RWPE2 (cell line): ENCODE measurements around the gene IER5.

Source experiments
- ATAC-seq: fragments of 200-7000 bp; cut with Tn5 transposase; 3 replicates; pipeline ENCODE4 v1.9.1; 2021; ENCODE audit warnings: low read depth
- DNase-seq: peaks from one replicate; pipeline ENCODE4 v3.0.0-alpha.2; 2020; ENCODE audit warnings: low spot score
- H3K27ac ChIP-seq: fragments of 450-650 bp; 2 replicates; pipeline ENCODE4 v1.5.1; 2017; ENCODE audit warnings: mild to moderate bottlenecking; ENCODE audit not compliant: poor library complexity, severe bottlenecking
- H3K27me3 ChIP-seq: fragments of 250-450 bp; sonication (Bioruptor Pico); 2 replicates; pipeline ENCODE4 v1.5.1; 2021; ENCODE audit warnings: mild to moderate bottlenecking, moderate library complexity; ENCODE audit not compliant: insufficient read depth, poor library complexity, severe bottlenecking
- H3K36me3 ChIP-seq: fragments of 250-450 bp; sonication (Bioruptor Pico); 2 replicates; pipeline ENCODE4 v1.5.1; 2020; ENCODE audit warnings: low read depth, mild to moderate bottlenecking, moderate library complexity
- H3K4me1 ChIP-seq: fragments of 250-450 bp; sonication (Bioruptor Pico); 2 replicates; pipeline ENCODE4 v1.5.1; 2021; ENCODE audit warnings: mild to moderate bottlenecking, moderate library complexity; ENCODE audit not compliant: insufficient read depth, poor library complexity, severe bottlenecking
- H3K4me3 ChIP-seq: fragments of 250-450 bp; sonication (Bioruptor Pico); 2 replicates; pipeline ENCODE4 v1.5.1; 2021; ENCODE audit warnings: mild to moderate bottlenecking, moderate library complexity; ENCODE audit not compliant: severe bottlenecking
- H3K9me3 ChIP-seq: fragments of 250-450 bp; sonication (Bioruptor Pico); 2 replicates; pipeline ENCODE4 v1.5.1; 2021; ENCODE audit warnings: mild to moderate bottlenecking, moderate library complexity; ENCODE audit not compliant: severe bottlenecking
- CTCF ChIP-seq: fragments of 450-650 bp; IDR thresholded peaks from one replicate; pipeline ENCODE4 v1.5.1; 2017; ENCODE audit warnings: mild to moderate bottlenecking, moderate library complexity; ENCODE audit not compliant: poor library complexity, severe bottlenecking

Gene IER5

DNA sequence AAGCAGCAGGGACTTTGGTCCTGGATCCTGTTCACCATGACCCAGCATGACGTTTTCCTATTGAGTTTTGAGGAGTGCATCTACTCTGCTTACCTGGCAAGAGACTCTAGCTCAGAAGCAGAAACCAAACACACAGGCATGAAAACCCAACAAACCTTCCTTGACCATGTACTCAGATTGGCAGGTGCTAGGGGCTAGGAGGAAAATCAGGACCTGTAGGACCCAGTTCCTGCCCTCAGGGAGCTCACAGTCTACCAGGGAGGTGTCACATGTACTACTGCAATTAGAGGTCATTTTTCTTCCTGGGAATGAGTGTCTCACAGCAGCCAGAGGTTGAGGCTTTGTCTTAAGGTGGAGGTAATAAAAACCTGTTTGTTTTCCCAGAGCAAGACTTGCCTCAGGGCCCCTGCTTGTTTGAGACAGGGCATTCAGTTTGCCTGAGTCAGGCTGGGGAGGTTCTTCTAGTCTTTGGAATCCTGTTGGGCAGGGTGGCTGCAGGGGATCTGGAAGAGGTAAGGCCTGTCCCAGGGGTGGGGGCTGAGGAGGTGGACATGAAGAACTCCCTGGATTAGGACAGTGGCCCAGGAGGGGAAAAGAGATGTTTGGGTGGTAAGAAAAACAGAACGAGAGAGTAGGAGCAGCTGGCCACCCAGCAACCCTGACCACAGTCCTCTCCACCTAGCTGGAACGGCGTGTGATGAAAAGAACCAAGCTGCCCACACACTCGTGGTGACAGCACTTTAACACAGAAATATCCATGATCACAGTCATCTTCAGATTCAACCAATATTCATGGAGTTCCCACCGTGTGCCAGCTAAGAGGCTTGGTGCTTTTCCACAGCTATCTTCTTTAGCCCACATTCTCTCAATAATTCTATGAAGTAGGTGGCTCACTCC, 30.8 kb downstream of the IER5 start:
- no peaks in the 10 kb centered on the region for H3K27me3 ChIP-seq
- no peak for TF ChIP-seq CTCF
- ATAC-seq (peak; percentile 86), DNase-seq (peak; percentile 97)
- no peaks in the 10 kb centered on the region for H3K36me3 ChIP-seq
- H3K4me1 ChIP-seq = peaks cover 34% of the 10 kb centered on the region
- H3K9me3 ChIP-seq = no peaks in the 10 kb centered on the region
- H3K27ac ChIP-seq = peak overlapping the region; percentile 91
- H3K4me3 ChIP-seq = no peak overlapping the region

GRCh38 chr1:181120924-181121323, 32.4 kb downstream of the IER5 start:
- Histone ChIP-seq H3K36me3 (no peaks in the 10 kb centered on the region), H3K9me3 (no peaks in the 10 kb centered on the region), H3K27me3 (no peaks in the 10 kb centered on the region), H3K4me3 (no peak overlapping the region), H3K4me1 (peaks cover 34% of the 10 kb centered on the region), H3K27ac (no peak overlapping the region)
- TF ChIP-seq CTCF = no peak
- ATAC-seq (no peak), DNase-seq (no peak)

DNA sequence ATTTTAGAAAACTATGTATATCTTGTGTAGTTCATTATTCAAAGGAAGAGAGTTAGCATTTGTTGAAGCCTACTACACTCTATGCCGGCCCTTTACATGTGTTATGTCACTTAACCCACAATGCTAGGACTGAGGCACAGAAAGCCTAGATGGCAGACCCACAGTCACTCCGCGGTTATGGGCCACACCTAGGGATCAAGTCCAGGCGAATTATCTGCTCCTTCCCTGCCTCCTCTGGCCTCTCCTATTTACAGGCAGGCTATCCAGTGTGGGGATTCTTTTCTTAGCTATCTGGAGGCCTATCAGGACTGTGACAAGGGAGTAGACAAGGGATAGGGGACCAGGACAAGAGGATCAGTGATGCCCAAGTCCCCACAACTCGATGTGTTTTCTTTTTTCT, 33.0 kb downstream of the IER5 start:
- Histone ChIP-seq H3K4me1 (peaks cover 37% of the 10 kb centered on the region), H3K36me3 (no peaks in the 10 kb centered on the region), H3K27me3 (no peaks in the 10 kb centered on the region), H3K27ac (no peak overlapping the region), H3K9me3 (no peaks in the 10 kb centered on the region), H3K4me3 (no peak overlapping the region)
- no peak for TF ChIP-seq CTCF
- no peak for DNase-seq
- no peak for ATAC-seq

DNA sequence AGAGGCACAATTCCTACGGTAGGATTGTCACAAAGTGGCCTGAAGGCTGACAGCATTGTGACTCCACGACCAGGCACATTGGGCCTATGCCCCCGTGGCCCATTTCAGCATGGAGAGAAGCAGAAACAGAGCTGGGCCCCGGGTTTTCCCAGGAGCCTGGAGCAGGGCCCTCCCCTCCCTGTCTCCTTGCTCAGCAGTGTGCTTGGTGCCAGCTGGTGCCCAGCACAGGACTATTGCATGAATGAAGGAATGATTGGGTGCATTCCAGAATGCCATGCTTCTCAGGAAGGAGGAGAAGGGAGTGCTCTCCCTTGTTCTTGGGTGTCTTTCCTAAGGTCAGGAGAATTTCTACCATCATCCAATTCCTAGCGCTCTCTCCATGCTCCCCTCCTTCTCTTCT, 33.7 kb downstream of the IER5 start:
- Histone ChIP-seq H3K9me3 (no peaks in the 10 kb centered on the region), H3K4me1 (peaks cover 39% of the 10 kb centered on the region), H3K27me3 (no peaks in the 10 kb centered on the region), H3K27ac (no peak overlapping the region), H3K4me3 (no peak overlapping the region), H3K36me3 (no peaks in the 10 kb centered on the region)
- no peak for DNase-seq
- no peak for TF ChIP-seq CTCF
- no peak for ATAC-seq

- H3K27ac ChIP-seq = no peak overlapping the region
- no peaks in the 10 kb centered on the region for H3K27me3 ChIP-seq
- no peak for ATAC-seq
- peaks cover 39% of the 10 kb centered on the region for H3K4me1 ChIP-seq
- H3K4me3 ChIP-seq = no peak overlapping the region
- no peak for DNase-seq
- no peaks in the 10 kb centered on the region for H3K9me3 ChIP-seq
- H3K36me3 ChIP-seq = no peaks in the 10 kb centered on the region
- TF ChIP-seq CTCF = no peak
These were observed 34.7 kb downstream of the IER5 start for GRCh38 chr1:181123173-181123572.
